Adrenal gland (tissue), 12 donors: ENCODE measurements around the gene PRM1. TPM values are rescaled to one million over a fixed set of nuclear protein-coding genes. Genes with fewer than 3 reads are reported as not detected.

Experiments used
- DNase-seq, 7 donors: peaks; one replicate each; pipeline ENCODE4 v3.0.0-alpha.2; 2019 to 2020
- H3K27ac ChIP-seq, 5 donors: fragments of 200-600 bp; sonication (generic) in 4 of 5; 1 replicate in 3 of 5; 2 replicates in 2 of 5; pipeline versions ENCODE4 v1.5.1 to v1.8.0; 2016 to 2020; ENCODE audit warnings: mild to moderate bottlenecking in 1 of 5
- H3K27me3 ChIP-seq: fragments of 200-600 bp; 2 replicates; pipeline ENCODE4 v1.8.0; 2021
- H3K36me3 ChIP-seq, 2 donors: fragments of 200-600 bp; replicated peaks in 1 of 2; 1 replicate in 1 of 2; 2 replicates in 1 of 2; pipeline versions ENCODE4 v1.5.1 to v1.8.0; 2018 to 2022
- H3K4me1 ChIP-seq, 2 donors: fragments of 200-600 bp; replicated peaks in 1 of 2; 1 replicate in 1 of 2; 2 replicates in 1 of 2; pipeline versions ENCODE4 v1.5.1 to v1.8.0; 2018 to 2021
- H3K4me3 ChIP-seq, 4 donors: fragments of 200-600 bp; sonication (generic) in 3 of 4; one replicate each; pipeline ENCODE4 v1.5.1; 2016 to 2018
- H3K9me3 ChIP-seq, 3 donors: fragments of 200-600 bp; sonication (generic) in 1 of 3; replicated peaks in 1 of 3; 1 replicate in 2 of 3; 2 replicates in 1 of 3; pipeline versions ENCODE4 v1.5.1 to v1.8.0; 2016 to 2021
- POLR2A ChIP-seq, 2 donors: fragments of 450-650 bp; IDR thresholded peaks; one replicate each; pipeline ENCODE4 v1.6.1; 2017; ENCODE audit warnings: antibody characterized with exemption in 2 of 2, mild to moderate bottlenecking in 2 of 2, moderate library complexity in 1 of 2
- WGBS, 4 donors: extraction: QIAGEN DNeasy Blood & Tissue Kit in 2 of 4; methylation state at CpG; one replicate each; pipeline versions ENCODE4 v1.1.5 to v1.1.7; 2013 to 2017; 5-methylcytosine and 5-hydroxymethylcytosine counted together
- intact Hi-C, 2 donors: fragments of 100-400 bp; cut with DNase I; formaldehyde crosslinking; loops; one replicate each; pipeline versions ENCODE4 v1.14.1 to v1.15.0; 2022 to 2023
- polyA plus RNA-seq, 3 donors: library from polyadenylated mRNA; stranded (reverse); fragments of 200-250 nt in 2 of 3; fragments of 350-450 nt in 1 of 3; fragmentation: Illumina TruSeq in 1 of 3; extraction: RNeasy Lipid Tissue Mini Kit (QIAGEN cat#74804) in 1 of 3; gene quantifications; one replicate each; pipeline ENCODE4 v1.2.3, GENCODE V29; 2013 to 2014
- total RNA-seq, 9 donors: library from RNA; depleted of rRNA in 4 of 9; stranded (reverse); fragments of >200 nt in 4 of 9; fragments of 120-200 nt in 1 of 9; fragmentation: NEBNext Ultra II Directional in 1 of 9; extraction: Animal tissue kit (Norgen Biotek cat#: 25700) in 1 of 9; gene quantifications; one replicate each; pipeline versions ENCODE4 v1.1.0 to v1.2.4, GENCODE V29; 2013 to 2023
- TF ChIP-seq, protein P1 (sequence below), 6 experiments: fragments of 450-650 bp in 4 of 6; fragments of 200-600 bp in 2 of 6; sonication (generic) in 1 of 6; IDR thresholded peaks; 1 replicate in 5 of 6; 2 replicates in 1 of 6; pipeline versions ENCODE4 v1.5.1 to v1.8.0; 2016 to 2021; ENCODE audit warnings: antibody characterized with exemption in 6 of 6, mild to moderate bottlenecking in 2 of 6, moderate library complexity in 1 of 6
- donor health status: healthy with polysubstance abuse.
- donor health status: Bipolar disorder and iron deficiency.
- donor health status: DM: yes; HTN: yes; CAD: no.
- donor health status: DM: no; HTN: no; CAD: no.
- donor health status: DM: no; HTN: no; CAD: no.
- donor health status: DM: yes; HTN: yes; CAD: no.

Gene PRM1
- total and polyA plus RNA-seq, 12 donors: not detected

DNA sequence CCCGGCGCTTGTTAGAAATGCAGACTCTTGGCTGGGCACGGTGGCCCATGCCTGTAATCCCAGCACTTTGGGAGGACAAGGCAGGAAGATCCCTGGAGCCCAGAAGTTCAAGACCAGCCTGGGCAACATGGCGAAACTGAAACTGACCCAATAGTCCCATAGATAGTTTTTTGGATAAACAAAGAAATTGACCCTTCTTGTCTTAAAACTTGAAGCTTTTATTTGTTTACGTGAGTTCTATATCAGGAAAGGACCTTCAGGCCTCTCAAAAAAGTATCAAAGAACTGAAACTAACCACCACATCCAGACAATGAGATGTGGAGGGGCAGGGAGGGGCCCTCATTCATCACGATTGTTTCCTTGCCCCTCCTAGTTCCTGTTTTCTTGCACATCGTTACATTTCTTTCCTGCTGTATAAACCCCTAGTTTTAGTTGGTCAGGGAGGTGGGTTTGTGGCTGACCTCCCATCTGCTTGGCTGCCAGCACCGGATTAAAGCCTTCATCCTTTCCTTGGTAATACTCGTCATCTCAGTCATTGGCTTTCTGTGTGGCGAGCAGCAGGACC, 29.9 kb upstream of the PRM1 start:
- Histone ChIP-seq H3K36me3 (no peaks in the 10 kb centered on the region), H3K27me3 (no peaks in the 10 kb centered on the region), H3K9me3 (no peaks in the 10 kb centered on the region), H3K4me1 (peaks cover 0 to 6% of the 10 kb centered on the region in 2 donors), H3K27ac (no peak overlapping the region), H3K4me3 (no peak overlapping the region)
- 57 to 70% (median 66%) methylated on average over 10 of the region's 10 CpGs for WGBS, 4 donors
- no peak for DNase-seq
- no peak for TF ChIP-seq POLR2A (IDR thresholded peaks at IDR 0.05)
- TF ChIP-seq, protein P1, sequence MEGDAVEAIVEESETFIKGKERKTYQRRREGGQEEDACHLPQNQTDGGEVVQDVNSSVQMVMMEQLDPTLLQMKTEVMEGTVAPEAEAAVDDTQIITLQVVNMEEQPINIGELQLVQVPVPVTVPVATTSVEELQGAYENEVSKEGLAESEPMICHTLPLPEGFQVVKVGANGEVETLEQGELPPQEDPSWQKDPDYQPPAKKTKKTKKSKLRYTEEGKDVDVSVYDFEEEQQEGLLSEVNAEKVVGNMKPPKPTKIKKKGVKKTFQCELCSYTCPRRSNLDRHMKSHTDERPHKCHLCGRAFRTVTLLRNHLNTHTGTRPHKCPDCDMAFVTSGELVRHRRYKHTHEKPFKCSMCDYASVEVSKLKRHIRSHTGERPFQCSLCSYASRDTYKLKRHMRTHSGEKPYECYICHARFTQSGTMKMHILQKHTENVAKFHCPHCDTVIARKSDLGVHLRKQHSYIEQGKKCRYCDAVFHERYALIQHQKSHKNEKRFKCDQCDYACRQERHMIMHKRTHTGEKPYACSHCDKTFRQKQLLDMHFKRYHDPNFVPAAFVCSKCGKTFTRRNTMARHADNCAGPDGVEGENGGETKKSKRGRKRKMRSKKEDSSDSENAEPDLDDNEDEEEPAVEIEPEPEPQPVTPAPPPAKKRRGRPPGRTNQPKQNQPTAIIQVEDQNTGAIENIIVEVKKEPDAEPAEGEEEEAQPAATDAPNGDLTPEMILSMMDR (IDR thresholded peaks at IDR 0.05): no peak
- intact Hi-C loops: no loop called here

DNA sequence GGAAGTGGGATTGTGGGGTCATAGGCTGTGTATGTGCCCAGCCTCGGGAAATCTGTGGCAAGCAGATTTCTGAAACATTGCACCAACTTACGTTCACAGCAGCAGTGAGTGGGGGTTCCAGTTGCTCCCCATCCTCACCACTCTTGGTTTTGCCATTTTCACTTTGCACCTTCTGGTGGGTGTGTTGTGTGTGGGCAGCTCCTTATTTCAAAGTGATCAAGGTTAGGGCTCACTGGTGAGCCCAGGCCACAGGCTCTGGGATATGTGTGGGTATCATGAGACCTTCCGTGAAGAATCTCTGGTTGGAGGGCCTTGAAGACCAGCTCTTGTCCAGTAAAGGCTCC, 29.5 kb upstream of the PRM1 start:
- Histone ChIP-seq H3K36me3 (no peaks in the 10 kb centered on the region), H3K4me1 (peaks cover 0 to 6% of the 10 kb centered on the region in 2 donors), H3K9me3 (no peaks in the 10 kb centered on the region), H3K27me3 (no peaks in the 10 kb centered on the region), H3K4me3 (no peak overlapping the region), H3K27ac (no peak overlapping the region)
- DNase-seq: no peak
- intact Hi-C loops: no loop called here
- WGBS, 4 donors: 86 to 91% (median 88%) methylated on average over 3 of the region's 3 CpGs
- TF ChIP-seq POLR2A (IDR thresholded peaks at IDR 0.05): no peak
- TF ChIP-seq, protein P1 (IDR thresholded peaks at IDR 0.05): no peak

DNA sequence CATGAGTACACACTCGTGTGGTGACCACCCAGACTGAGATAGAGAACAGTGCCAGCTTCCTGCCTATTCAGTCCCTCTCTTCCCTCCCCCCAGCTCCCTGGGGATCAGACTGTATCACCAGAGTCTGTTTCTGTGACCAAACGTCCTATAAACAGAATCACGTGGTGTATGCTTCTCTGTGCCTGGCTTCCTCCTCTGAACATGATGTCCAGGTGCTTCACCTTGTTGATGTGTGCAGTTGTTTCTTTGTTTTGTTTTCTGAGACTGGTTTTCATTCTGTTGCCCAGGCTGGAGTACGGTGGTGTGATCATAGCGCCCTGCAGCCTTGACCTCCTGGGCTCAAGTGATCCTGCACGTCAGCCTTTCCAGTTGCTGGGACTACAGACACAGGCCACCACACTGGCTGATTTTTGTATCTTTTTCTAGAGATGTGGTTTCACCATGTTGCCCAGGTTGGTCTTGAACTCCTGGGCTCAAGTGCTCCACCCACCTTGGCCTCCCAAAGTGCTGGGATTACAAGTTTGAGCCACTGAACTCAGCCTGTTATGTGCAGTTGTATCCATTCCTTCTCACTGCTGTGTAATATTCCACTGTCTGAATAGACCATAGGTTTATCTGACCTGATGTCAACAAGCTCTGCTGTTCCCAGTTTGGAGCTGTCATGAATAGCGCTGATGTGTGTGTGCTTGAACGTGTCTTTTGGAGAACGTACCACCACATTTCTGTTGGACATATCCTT, 28.9 kb upstream of the PRM1 start:
- no peaks in the 10 kb centered on the region for H3K27me3 ChIP-seq
- H3K4me3 ChIP-seq: no peak overlapping the region
- no peak overlapping the region for H3K27ac ChIP-seq
- peak in 1 of 7 donors; percentile 49 for DNase-seq
- H3K9me3 ChIP-seq: no peaks in the 10 kb centered on the region
- 44 to 51% (median 49%) methylated on average over 9 of the region's 9 CpGs for whole genome bisulfite sequencing, 4 donors
- TF ChIP-seq, protein P1 (IDR thresholded peaks at IDR 0.05): no peak
- no peak for TF ChIP-seq POLR2A (IDR thresholded peaks at IDR 0.05)
- intact Hi-C loops: no loop called here
- H3K4me1 ChIP-seq: peaks cover 0 to 6% of the 10 kb centered on the region in 2 donors
- no peaks in the 10 kb centered on the region for H3K36me3 ChIP-seq

DNA sequence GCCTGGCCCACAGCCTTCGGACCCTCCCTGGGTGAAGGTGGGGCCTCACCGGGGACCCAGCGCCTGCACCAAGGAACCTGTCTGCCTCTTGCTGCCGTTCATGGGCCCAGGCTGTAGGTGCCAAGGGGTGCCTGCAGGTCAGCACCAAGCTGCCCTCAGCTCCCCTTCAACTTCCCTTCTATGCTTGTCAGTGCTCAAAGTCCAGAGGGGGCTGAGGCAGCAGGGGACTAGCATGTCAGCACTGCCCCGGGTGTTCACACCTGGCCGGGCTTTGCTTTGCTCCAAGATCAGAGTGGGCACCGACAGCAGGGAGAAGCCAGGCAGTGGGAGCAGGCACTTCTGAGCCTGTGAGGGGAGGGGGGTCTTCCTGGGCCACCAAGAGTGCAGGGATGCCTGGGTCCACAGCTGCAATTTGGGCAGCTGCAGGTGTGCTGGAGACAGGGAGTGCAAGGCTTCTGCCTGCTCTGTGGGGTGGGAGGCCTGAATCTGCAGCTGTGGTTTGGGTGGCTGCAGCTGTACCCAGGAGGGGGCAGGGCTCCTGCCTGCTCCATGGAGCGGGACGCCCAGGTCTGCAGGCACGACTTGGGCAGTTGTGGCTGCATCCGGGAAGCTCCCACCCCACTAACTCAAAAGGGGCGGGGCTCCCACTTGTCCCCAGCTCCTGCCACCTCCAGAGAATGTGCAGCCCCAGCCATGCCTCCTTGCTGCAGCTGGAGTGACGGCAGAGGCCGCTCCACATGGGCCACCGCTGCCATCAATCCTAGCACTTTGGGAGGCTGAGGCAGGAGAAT, 27.6 kb upstream of the PRM1 start:
- Histone ChIP-seq H3K27ac (no peak overlapping the region), H3K9me3 (no peaks in the 10 kb centered on the region), H3K36me3 (no peaks in the 10 kb centered on the region), H3K27me3 (no peaks in the 10 kb centered on the region), H3K4me3 (no peak overlapping the region), H3K4me1 (peaks cover 0 to 6% of the 10 kb centered on the region in 2 donors)
- TF ChIP-seq, protein P1 (IDR thresholded peaks at IDR 0.05): no peak
- TF ChIP-seq POLR2A (IDR thresholded peaks at IDR 0.05): no peak
- intact Hi-C loops: no loop called here
- DNase-seq: no peak
- WGBS, 4 donors: 71 to 87% (median 78%) methylated on average over 1 to 15 of the region's 15 CpGs
